Measurements from ENCODE around the gene MAP1S.

Gene MAP1S

DNA sequence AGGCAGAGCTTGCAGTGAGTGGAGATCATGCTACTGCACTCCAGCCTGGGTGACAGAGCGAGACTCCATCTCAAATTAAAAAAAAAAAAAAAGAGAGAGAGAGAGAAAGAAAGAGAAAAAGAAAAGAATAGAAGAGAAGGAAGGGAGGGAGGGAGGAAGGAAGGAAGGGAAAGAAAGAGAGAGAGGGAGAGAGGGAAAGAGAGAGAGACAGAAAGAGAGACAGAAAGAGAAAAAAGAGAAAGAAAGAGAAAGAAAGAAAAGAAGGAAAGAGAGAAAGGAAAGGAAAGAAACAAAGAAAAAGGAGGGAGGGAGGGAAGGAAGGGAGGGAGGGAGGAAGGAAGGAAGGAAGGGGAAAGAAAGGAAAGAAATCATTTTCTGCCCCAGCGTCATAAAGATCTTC lies 24.1 kb upstream of the MAP1S start:
- DNase-seq (ENCODE audit: low read depth): no peak

DNA sequence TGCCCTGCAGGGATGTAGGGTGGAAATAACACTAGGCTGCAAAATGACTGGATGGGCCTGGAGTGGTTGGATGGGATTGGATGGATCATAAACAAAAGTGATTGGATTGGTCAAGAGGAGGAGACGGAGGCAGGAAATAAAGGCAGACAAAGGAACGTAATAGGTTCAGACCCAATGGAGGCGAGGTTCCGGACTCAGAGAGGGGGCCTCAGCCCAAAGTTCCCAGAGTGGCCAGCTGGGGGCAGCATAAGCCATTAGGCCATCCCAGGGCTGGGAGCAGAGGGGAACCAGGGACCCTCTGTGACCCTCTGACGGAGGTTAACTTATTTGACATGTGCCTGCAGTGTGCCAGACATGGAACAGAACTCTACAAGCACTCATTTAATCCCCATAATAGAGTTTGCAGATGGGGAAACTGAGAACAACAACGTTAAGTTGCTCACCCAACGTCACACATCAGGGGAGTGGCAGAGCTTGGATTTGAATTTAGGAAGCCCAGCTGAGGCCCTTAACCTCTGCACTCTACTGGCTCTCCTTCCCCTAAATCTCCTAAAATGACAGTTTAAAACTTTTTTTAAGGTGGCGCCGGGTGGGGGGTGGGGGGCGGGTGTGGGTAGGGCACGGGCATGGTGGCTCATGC lies 15.3 kb upstream of the MAP1S start:
- DNase-seq (ENCODE audit: low read depth): no peak

DNA sequence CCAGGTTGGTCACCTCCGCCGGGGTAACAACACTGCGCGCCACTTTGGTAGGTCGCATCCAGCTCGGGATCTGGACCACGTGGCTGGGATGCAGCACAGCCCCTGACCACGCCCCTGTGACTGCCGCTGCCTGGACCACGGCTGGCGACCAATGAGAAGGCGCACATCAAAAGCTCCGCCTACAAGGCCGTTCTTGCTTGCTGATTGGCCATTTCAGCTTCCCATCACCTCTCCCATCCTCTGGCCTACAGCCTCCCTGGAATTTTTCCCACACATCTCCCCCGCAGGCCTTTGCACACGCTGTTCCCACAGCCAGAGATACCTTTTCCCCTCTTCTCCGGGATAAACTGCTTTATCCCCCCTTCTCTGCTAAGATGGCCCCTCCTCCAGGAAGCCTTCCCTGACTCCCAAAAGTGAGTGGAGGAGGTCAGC lies 12.5 kb upstream of the MAP1S start:
- no peak for DNase-seq (ENCODE audit: low read depth)

DNA sequence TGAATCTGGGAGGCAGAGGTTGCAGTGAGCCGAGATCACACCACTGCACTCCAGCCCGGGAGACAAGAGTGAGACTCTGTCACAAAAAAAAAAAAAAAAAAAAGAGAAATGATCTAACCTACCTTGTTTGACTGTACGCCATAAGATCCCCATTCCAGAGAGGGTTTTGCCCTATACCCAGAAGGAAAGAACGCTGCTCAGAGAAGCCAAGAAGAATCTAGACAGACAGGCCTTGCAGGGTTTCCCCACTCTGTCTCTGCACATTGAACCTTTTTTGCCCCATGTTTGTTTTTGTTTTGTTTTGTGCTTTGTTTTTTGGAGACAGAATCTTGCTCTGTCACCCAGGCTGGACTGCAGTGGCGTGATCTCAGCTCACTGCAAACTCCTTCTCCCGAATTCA lies 7.4 kb upstream of the MAP1S start:
- no peak for DNase-seq (ENCODE audit: low read depth)

DNA sequence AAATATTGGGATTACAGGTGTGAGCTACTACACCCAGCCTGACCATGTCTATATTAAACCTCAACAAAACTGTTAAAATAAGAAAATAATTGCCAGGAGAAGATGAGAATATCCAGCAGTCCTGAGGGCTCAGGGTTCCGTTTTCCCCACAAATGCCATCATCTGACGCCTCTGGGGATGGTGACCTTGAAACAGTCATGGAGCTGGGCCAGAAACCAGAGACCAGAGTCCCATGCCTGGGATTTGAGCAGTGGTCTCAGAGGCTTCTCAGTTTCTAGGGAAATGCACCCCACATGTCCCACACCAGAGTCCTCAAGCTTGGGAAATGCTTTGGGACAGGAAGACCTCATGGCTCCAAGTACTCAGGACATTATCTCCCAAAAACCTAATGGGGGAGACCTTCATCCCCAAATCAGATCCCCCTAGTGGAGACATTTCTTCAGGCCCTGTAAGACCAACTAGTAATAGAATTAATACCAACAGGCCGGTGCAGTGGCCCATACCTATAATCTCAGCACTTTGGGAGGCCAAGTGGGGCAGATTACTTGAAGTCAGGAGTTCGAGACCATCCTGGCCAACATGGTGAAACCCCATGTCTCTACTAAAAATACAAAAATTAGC lies 2.9 kb upstream of the MAP1S start:
- no peak for DNase-seq (ENCODE audit: low read depth)

DNA sequence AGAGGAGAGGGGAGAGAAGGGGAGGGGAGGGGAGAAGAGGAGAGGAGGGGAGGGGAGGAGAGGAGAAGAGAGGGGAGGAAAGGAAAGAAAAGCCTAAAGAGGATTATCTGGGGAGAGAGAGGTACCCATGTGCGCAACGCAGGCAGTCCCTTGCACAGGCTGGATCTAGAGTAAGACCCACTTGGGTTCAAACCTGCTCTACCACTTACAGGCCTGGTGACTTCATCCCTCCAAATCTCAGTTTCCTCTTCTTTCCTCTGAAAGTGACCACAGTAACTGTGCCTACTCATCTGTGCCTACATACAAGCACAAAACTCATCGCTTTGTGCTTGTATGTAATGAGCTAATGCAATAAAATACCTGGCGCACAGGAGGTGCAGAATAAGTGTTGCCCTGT lies 732 bp upstream of the MAP1S start:
- no peak for DNase-seq (ENCODE audit: low read depth)

DNA sequence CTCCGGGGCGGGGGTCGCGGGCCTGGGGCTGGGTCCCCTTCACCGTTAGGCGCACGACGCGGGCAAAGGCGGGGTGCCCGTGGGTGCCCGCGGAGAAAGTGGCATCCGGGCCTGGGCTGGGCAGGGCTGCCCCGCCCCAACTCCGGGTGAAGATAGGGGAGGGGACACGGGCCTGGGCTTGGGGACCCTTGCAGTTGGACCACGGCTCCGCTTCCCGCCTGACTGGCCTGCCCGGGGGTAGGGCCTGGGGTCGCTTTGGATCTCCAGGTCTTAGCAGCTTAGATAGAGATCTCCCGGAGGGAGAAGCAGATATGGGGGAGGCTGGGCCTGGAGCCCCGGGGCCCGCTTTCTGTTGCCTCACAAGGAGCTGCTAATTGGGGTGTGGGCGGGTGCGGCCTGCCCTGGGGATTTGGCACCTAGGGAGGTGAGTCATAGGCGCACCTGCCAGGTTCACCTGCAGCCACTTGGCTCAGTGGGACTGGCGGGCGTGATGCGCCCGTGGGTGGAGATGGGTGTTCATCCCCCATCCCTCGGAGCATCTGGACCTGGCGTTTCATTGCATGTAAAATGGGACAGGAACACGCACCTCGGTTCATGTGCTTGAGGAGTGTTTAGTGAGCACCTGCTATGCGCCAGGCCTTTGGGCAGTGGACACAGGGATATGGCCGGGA lies 585 bp downstream of the MAP1S start:
- no peak for DNase-seq (ENCODE audit: low read depth)

DNA sequence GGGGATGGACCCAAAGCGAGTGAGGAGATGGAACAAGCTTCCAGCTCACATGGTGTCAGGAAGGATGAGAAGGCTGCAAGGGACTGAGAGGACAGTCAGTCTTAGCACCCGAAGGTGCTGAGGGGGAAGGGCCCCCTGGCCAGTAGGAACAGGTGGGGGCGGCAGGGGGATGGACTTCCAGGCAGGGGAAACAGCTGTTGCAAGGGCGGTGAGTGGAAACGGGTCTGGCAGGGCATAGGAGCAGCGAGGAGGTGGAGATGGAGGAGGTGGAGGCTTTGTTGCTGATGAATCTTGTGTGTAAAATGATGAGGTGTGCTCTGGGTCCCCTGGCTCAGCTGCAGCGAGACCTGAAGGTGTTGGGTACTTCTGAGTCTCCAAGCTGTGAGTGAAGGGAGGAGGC lies 1.2 kb downstream of the MAP1S start:
- DNase-seq (ENCODE audit: low read depth): no peak

DNA sequence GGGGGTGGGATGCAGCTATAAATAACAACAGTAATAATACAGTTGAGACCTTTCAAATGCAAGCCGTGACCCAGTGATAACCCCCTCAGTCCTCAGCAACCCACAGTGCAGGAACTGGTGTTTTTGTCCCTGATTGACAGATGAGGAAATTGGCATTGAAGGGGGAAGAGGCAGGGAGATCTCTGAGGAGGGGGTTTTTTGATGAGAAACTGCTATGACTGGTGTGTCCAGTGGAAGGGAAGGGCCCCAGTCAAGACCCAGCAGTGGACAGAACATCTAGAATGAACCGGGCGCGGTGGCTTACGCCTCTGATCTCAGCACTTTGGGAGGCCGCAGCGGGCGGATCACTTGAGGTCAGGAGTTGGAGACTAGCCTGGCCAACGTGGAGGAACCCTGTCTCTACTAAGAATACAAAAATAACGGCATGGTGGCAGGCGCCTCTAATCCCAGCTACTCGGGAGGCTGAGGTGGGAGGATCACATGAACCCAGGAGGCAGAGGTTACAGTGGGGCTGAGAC lies 1.9 kb downstream of the MAP1S start:
- DNase-seq (ENCODE audit: low read depth): no peak

DNA sequence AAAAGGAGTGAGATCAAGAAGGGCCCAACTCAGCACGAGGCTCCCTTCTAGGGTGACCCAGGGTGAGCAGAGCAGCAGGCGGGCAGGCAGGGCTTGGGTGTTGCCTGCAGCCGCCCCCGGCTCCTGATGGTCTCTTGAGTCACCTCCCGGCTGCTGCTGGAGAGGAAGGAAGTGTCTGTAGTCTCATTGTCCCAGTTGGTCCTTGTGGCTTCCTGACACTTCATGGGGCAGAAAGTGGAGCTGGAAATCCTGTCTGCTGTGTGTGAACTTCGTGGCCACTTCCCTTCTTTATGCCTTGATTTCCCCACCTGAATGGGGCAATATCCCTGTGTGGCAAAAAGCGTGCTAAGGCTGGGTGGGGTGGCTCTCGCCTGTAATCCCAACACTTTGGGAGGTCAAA lies 2.5 kb downstream of the MAP1S start:
- DNase-seq (ENCODE audit: low read depth): no peak

DNA sequence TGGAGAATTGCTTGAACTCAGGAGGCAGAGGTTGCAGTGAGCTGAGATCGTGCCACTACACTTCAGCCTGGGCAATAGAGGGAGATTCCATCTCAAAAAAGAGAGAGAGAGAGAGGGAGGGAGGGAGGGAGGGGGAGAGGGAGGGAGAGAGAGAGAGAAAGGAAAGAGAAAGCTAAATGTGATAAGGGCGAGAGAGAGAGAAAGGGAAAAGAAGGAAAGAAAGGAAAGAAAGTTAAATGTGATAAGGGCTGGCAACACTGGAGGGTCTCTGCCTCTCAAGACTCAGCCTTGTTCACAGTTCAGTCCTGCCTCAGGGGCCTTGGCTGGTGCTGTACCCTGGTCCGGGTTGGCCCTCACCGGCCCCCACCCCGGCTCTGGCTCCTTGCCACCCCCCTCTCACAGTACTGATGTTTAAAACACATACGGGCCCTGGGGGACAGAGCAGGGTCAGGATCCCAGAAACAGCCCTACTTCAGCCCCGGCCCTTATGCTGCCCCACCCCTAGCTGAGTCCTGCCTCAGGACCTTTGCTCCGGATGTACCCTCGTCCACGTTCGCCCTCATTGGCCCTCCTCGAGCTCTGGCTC lies 3.5 kb downstream of the MAP1S start:
- DNase-seq (ENCODE audit: low read depth): no peak

DNA sequence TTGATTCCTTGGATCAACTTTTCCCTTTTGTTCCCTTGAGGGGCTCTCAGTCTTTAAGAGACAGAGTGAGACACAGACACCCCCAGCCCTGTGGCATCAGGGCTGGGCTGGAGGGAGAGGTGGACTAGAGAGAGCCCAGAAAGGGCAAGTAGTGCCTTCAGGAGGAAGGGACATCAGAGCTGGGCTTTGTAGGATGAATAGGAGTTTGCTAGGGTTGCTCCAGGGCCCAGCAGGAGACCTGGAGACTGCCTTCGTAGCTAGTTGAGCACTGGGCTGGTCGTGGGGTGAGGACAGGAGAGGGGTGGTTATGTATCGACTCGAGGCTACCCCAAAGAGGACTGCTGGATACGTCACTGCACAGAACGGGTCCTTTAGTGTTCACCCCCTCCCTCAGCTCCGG lies 5.4 kb downstream of the MAP1S start:
- no peak for DNase-seq (ENCODE audit: low read depth)

DNA sequence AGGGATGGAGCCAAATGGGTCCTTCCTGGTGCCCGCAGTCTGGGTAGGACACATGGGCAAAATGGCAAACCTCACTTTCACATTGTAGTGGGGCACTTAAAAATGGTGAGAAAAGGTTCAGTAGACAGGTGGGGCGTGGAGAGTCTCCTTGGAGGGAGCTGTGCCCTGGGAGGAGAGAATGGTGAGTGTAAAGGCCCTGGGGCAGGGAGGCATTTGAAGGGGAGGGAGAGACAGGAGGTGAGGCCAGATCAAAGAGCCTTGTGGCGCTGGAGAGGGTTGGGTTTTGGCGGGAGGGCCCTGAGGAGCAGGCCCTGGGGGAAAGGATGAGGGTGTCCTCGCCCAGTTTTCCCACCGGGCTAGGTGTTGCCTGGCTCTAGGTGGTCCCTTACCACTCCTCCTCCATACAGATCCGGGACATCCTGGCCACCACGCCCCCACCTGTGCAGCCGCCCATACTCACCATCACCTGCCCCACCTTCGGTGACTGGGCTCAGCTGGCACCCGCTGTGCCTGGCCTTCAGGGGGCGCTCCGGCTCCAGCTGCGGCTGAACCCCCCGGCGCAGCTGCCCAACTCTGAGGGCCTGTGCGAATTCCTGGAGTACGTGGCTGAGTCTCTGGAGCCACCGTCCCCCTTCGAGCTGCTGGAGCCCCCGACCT lies 6.3 kb downstream of the MAP1S start:
- no peak for DNase-seq (ENCODE audit: low read depth)

DNA sequence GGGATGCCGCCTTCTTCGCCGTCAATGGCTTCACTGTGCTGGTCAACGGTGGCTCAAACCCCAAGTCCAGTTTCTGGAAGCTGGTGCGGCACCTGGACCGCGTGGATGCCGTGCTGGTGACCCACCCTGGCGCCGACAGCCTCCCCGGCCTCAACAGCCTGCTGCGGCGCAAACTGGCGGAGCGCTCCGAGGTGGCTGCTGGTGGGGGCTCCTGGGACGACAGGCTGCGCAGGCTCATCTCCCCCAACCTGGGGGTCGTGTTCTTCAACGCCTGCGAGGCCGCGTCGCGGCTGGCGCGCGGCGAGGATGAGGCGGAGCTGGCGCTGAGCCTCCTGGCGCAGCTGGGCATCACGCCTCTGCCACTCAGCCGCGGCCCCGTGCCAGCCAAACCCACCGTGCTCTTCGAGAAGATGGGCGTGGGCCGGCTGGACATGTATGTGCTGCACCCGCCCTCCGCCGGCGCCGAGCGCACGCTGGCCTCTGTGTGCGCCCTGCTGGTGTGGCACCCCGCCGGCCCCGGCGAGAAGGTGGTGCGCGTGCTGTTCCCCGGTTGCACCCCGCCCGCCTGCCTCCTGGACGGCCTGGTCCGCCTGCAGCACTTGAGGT lies 7.0 kb downstream of the MAP1S start:
- no peak for DNase-seq (ENCODE audit: low read depth)

DNA sequence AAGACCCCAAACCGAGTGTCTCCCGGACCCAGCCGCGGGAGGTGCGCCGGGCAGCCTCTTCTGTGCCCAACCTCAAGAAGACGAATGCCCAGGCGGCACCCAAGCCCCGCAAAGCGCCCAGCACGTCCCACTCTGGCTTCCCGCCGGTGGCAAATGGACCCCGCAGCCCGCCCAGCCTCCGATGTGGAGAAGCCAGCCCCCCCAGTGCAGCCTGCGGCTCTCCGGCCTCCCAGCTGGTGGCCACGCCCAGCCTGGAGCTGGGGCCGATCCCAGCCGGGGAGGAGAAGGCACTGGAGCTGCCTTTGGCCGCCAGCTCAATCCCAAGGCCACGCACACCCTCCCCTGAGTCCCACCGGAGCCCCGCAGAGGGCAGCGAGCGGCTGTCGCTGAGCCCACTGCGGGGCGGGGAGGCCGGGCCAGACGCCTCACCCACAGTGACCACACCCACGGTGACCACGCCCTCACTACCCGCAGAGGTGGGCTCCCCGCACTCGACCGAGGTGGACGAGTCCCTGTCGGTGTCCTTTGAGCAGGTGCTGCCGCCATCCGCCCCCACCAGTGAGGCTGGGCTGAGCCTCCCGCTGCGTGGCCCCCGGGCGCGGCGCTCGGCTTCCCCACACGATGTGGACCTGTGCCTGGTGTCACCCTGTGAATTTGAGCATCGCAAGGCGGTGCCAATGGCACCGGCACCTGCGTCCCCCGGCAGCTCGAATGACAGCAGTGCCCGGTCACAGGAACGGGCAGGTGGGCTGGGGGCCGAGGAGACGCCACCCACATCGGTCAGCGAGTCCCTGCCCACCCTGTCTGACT lies 7.9 kb downstream of the MAP1S start:
- no peak for DNase-seq (ENCODE audit: low read depth)

DNA sequence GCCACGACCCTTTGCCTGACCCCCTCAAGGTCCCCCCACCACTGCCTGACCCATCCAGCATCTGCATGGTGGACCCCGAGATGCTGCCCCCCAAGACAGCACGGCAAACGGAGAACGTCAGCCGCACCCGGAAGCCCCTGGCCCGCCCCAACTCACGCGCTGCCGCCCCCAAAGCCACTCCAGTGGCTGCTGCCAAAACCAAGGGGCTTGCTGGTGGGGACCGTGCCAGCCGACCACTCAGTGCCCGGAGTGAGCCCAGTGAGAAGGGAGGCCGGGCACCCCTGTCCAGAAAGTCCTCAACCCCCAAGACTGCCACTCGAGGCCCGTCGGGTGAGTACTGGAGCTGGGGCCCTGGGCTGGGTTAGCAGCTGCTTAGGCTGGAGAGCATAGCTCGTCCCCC lies 8.6 kb downstream of the MAP1S start:
- no peak for DNase-seq (ENCODE audit: low read depth)

DNA sequence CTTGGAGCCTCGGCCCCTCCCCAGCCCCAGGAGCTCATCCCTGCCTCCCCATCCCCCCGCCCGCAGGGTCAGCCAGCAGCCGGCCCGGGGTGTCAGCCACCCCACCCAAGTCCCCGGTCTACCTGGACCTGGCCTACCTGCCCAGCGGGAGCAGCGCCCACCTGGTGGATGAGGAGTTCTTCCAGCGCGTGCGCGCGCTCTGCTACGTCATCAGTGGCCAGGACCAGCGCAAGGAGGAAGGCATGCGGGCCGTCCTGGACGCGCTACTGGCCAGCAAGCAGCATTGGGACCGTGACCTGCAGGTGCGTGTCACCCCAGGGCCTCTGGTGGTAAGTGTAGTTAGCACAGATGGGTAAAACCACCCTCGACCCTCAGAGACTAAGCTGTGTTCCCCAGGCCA lies 13.8 kb downstream of the MAP1S start:
- no peak for DNase-seq (ENCODE audit: low read depth)

DNA sequence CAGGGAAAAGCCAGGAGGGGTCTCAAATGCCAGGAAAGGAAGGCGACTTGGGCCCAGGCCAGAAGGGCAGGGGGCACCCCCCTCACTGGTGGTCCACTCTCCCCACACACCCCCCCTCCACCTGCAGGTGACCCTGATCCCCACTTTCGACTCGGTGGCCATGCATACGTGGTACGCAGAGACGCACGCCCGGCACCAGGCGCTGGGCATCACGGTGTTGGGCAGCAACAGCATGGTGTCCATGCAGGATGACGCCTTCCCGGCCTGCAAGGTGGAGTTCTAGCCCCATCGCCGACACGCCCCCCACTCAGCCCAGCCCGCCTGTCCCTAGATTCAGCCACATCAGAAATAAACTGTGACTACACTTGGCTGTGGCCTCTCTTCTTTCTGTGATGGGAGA lies 14.9 kb downstream of the MAP1S start:
- no peak for DNase-seq (ENCODE audit: low read depth)

DNA sequence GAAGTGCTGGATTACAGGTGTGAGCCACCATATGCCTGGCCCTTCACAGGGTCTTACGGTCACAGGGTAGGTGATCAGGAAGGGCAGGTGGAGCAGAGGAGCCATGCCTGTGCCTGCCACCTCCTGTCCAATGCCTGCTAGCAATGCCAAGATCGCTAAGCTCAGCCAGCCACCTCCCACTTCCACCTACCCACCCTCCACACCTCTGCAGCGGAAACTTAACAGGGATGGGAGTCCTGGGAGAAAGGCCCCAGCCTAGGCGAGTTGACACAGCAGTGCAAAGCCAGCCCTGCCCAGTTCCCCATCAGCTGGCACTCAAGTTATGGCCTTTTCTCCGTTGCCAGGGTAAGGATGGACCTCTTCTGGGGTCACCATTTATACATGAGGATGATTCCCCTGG lies 16.1 kb downstream of the MAP1S start:
- DNase-seq (ENCODE audit: low read depth): no peak

DNA sequence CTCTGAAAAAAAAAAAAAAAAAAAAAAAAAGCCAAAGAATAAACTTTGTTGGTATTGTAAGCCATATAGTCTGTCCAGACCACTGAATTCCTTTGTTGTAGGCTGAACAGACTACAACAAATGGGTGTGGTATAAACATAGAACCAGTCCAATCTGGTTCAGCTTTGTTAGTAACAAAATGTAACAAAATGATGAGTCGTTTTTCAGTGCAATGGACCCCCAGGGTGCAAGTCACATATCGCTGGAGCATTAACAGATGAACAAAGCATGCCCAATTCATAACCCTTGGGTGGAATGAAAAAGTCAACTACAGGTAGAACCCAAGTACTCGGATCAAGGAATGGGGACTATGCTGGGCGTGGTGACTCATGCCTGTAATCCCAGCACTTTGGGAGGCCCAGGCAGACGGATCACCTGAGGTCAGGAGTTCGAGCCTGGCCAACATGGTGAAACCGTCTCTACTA lies 18.4 kb downstream of the MAP1S start:
- DNase-seq (ENCODE audit: low read depth): no peak
